Measurements from ENCODE around the gene CYP3A5.

CYP3A5 gene

GRCh38 chr7:99616359-99617191 is 63.2 kb downstream of the CYP3A5 start, which contains the start of gene ZSCAN25 (continued):
- peak; percentile 21 for TF ChIP-seq ZNF654 (tag by site-specific recombination; IDR thresholded peaks at IDR 0.05; ENCODE audit: low read depth)

- ChIA-PET POLR2A (interaction anchor here (0.6 to 2.1 kb wide), 10 partner anchors 9 to 955 kb away, joined by 3 to 17 read pairs (median 6); partner anchors contain the start of genes FAM200A, ZKSCAN5, ZNF394 and ZNF655), CTCF (interaction anchor here (0.6 to 2.1 kb wide), 8 partner anchors 9 to 375 kb away, joined by 3 to 9 read pairs (median 3); partner anchors contain the start of gene FAM200A)
- TF ChIP-seq ZNF146 (tag by site-specific recombination; IDR thresholded peaks at IDR 0.05) (no peak), ZNF184 (tag by site-specific recombination; IDR thresholded peaks at IDR 0.05) (peak; percentile 93)
- Histone ChIP-seq H3K4me1 (ENCODE audit: control insufficient read depth, insufficient read depth, low read length) (no peaks in the 10 kb centered on the region), H3K4me3 (ENCODE audit: low read depth, low read length) (no peak overlapping the region), H3K36me3 (ENCODE audit: control insufficient read depth in 2 of 2, insufficient read depth in 1 of 2, low read length in 2 of 2) (peaks cover 15 to 30% of the 10 kb centered on the region in 2 experiments), H3K9me3 (ENCODE audit: control insufficient read depth, insufficient read depth, low read depth, low read length) (no peaks in the 10 kb centered on the region), H3K27ac (ENCODE audit: extremely low read depth, low read depth, low read length) (no peak overlapping the region)
These were observed 63.8 kb downstream of the CYP3A5 start for GRCh38 chr7:99615989-99616358.

- peaks cover 6 to 15% of the 10 kb centered on the region in 2 experiments for H3K36me3 ChIP-seq (ENCODE audit: control insufficient read depth in 2 of 2, insufficient read depth in 1 of 2, low read length in 2 of 2)
- H3K4me1 ChIP-seq (ENCODE audit: control insufficient read depth, insufficient read depth, low read length): no peaks in the 10 kb centered on the region
- POLR2A ChIA-PET: no interaction called here
- CTCF ChIA-PET: interaction anchor here (1.3 to 2.1 kb wide), 2 partner anchors 10 to 89 kb away, joined by 4 to 9 read pairs; no protein-coding TSS in a partner anchor
- TF ChIP-seq ZFHX2 (tag by site-specific recombination; conservative IDR thresholded peaks at IDR 0.05): no peak
- no peak for TF ChIP-seq ZNF645 (tag by site-specific recombination; IDR thresholded peaks at IDR 0.05)
- TF ChIP-seq ZNF114 (tag by site-specific recombination; IDR thresholded peaks at IDR 0.05): no peak
- TF ChIP-seq ZBTB26 (tag by site-specific recombination; optimal IDR thresholded peaks at IDR 0.05): no peak
- TF ChIP-seq ZNF792 (tag by site-specific recombination; IDR thresholded peaks at IDR 0.05): no peak
- no peak for TF ChIP-seq YY1 (tag by site-specific recombination; IDR thresholded peaks at IDR 0.05)
- no peak overlapping the region for H3K27ac ChIP-seq (ENCODE audit: extremely low read depth, low read depth, low read length)
- H3K4me3 ChIP-seq (ENCODE audit: low read depth, low read length): no peak overlapping the region
- no peaks in the 10 kb centered on the region for H3K9me3 ChIP-seq (ENCODE audit: control insufficient read depth, insufficient read depth, low read depth, low read length)
These were observed 65.3 kb downstream of the CYP3A5 start for GRCh38 chr7:99614495-99614894.

GRCh38 chr7:99607548-99607947 is 72.2 kb downstream of the CYP3A5 start:
- ChIA-PET CTCF (interaction anchor here (1.8 kb wide), 1 partner anchor 8 kb away, joined by 7 read pairs; no protein-coding TSS in a partner anchor), POLR2A (interaction anchor here (2.0 kb wide), 1 partner anchor 9 kb away, joined by 5 read pairs; the partner anchor contains the start of gene ZSCAN25)
- H3K4me1 ChIP-seq (ENCODE audit: control insufficient read depth, insufficient read depth, low read length): no peaks in the 10 kb centered on the region
- no peaks in the 10 kb centered on the region for H3K9me3 ChIP-seq (ENCODE audit: control insufficient read depth, insufficient read depth, low read depth, low read length)
- H3K36me3 ChIP-seq (ENCODE audit: control insufficient read depth in 2 of 2, insufficient read depth in 1 of 2, low read length in 2 of 2): no peaks in the 10 kb centered on the region
- H3K27ac ChIP-seq (ENCODE audit: extremely low read depth, low read depth, low read length): no peak overlapping the region
- H3K4me3 ChIP-seq (ENCODE audit: low read depth, low read length): no peak overlapping the region
- TF ChIP-seq HIC1 (tag by site-specific recombination; IDR thresholded peaks at IDR 0.05) (no peak), ZNF174 (tag by site-specific recombination; IDR thresholded peaks at IDR 0.05) (no peak), SCRT2 (tag by site-specific recombination; IDR thresholded peaks at IDR 0.05) (no peak), ZBTB6 (tag by site-specific recombination; IDR thresholded peaks at IDR 0.05) (no peak), ZNF843 (tag by site-specific recombination; IDR thresholded peaks at IDR 0.05) (no peak), PRDM6 (tag by site-specific recombination; IDR thresholded peaks at IDR 0.05) (no peak), ZNF785 (tag by site-specific recombination; IDR thresholded peaks at IDR 0.05) (no peak), PATZ1 (tag by site-specific recombination; IDR thresholded peaks at IDR 0.05) (no peak), ZNF658 (tag by site-specific recombination; IDR thresholded peaks at IDR 0.05) (no peak)
